GM19468 (cell line): ENCODE data around the gene ARHGAP20.

Experiments used
- ATAC-seq: cut with Tn5 transposase; IDR thresholded peaks from one replicate; pipeline ENCODE4 v1.9.1; 2021; ENCODE audit warnings: mild to moderate bottlenecking, moderate library complexity, moderate number of reproducible peaks; ENCODE audit not compliant: unreplicated experiment; ENCODE audit errors: extremely low read depth

ARHGAP20 gene, protein sequence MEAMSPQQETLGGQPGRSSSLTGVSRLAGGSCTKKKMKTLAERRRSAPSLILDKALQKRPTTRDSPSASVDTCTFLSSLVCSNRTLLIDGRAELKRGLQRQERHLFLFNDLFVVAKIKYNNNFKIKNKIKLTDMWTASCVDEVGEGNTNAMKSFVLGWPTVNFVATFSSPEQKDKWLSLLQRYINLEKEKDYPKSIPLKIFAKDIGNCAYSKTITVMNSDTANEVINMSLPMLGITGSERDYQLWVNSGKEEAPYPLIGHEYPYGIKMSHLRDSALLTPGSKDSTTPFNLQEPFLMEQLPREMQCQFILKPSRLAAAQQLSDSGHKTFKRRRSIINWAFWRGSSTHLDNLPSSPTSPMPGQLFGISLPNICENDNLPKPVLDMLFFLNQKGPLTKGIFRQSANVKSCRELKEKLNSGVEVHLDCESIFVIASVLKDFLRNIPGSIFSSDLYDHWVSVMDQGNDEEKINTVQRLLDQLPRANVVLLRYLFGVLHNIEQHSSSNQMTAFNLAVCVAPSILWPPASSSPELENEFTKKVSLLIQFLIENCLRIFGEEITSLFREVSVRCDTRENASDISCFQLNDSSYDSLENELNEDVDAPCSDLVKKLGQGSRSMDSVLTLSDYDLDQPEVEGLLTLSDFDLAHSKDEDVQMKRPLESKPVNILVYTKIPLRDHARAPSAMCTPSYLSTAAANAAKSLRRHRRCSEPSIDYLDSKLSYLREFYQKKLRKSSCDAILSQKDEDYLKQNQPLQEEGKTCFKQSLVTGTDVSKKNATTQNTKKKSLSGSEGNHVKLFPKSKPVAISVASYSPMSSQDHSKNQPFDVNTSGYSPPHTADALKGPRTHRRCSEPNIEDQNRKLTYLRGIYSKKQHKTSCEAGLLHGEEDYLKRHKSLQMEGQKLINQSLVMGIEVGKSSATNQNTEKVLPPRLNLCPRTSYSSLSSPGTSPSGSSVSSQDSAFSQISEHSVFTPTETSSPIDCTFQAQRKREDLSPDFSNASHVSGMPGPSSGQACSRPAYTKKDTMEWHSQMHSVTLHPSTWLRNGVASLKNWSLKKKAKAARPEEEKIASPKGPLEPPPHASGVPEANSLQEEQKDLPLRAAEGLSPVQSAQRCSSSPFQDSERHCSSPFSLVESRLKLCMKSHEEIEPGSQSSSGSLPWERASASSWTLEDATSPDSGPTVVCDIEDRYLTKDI

DNA sequence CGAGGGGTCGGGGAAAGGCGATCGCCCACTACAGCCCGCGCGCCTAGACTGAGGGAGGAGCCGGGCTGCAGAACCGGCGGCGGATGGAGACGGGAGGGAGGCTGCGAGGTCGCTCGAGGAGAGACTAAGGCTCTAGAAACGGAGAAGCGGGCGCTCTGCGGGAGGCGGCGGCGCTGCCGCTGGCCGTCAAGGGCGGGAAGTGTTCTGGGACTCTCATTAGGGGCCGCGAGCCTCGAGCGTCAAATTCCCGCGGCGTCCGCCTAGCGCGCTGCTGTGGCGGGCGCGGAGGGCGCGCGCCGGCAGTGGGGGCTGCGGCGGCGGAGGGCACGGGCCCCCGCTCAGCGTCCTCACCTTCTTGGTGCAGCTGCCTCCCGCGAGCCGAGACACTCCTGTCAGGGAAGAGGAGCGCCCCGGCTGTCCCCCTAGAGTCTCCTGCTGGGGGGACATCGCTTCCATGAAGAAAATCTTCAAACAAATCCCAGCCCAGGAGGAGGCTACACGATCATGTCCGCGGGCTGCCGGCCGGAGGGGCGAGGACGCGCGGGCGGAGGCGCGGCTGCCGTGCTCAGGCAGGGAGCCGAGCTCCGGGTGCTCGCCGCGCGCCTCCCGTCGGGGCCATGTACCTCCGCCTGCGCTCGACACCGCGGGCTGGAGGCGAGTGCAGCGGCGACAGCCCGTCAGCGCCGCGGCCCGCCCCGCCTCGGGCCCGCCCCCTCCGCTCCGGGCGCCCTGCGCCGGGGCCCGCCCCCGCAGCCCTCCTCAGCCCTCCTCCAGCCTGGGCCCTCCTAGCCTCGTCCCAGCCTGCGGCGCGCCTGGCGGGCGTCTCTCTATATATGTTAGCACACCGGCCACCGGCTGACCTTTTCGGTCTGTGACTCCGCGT is at the start of gene ARHGAP20:
TSS of gene ARHGAP20 (minus strand) at position 662 of the 883 bp plus-strand sequence. CDS start at position 456, 206 bp downstream.
- peak; percentile 66 for ATAC-seq

DNA sequence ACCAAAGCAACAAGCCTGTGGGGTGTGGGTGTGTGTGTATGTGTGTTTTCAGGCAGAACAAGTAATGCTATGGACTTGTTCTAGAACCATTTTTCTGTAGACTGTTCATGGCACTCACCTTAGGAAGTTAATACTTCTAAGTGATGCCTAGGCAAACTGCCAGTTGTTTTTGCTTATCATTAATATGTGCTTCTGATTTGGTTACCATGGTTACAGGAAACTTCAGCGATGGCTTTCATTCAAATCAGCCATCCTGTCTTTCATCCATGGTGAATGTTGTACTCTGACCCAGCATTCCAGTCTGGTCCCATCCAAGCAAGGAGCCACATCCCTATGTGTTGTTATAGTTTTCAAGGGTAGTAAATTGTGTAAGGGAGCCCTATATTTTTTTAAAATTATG is 49.8 kb upstream of the ARHGAP20 start:
- ATAC-seq: no peak

DNA sequence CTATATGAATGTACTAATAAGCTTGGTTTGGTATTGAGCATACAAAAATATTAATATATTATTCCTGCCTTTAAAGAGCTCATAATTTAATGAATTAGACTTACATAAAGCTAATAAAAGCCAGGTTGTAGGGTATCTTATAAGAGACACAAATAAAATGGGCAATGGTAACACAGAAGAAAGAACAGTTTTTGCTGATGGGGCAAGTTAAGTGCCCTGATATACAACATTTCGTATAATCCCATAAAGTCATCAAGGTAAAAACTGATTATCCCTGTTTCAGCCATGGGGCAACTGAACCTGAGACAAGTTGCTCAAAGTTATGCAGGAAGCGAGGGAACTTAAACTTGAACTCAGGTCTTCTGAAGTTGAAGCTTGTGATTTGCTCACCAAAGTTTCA is 48.9 kb upstream of the ARHGAP20 start:
- no peak for ATAC-seq

DNA sequence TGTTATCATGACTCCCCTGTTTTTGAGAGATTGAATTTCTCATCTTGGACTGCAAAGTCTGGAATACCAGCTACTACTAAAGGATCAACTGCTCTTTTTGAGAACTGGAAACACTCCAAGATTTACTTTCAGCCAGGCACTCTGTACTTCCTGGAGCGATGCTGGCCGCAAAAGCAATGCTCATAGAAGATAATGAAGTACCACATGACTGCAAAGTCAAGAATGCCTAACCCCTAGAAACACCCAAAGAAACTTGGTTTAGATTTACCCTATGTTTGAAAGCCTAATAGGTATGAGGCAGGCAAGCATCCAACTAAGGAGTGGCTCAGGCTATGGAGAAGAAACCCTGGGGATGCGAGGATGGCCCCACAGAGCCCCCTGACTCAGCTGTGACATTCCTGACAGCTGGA is 47.7 kb upstream of the ARHGAP20 start:
- no peak for ATAC-seq

DNA sequence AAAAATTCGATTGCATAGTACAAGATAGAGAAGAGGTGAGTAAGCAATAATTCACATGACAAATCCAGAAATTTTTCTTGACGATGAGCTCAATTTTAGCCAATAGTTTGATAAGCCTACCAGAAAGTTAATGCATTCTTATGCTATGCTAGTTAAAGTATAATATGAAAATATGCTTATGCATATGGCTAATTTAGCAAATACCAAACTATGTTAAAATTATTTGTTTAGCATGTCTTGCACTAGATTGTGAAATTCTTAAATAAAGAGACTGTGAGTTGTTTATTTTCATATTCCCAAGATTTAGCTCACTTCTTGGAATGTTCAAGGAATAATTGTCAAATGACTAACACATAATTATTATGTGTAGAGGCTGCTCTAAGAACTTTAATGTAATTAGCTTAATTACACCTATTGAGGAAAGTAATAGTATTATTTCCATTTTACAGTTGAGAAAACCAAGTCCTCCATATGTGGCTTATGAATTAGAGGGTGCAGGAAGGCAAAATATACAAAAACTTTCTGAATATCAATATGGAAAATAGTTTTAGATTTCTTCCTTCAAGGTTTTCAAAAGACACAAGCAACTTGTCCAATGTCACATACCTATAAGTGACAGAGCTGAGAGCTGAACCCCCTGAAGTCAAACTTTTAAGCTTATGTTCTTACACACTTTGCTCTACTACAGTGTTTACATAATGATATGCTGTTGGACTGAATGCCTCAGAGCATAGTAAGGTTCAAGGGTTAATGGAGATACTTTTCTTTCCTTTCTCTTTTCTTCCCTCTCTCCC is 45.9 kb upstream of the ARHGAP20 start:
- no peak for ATAC-seq

DNA sequence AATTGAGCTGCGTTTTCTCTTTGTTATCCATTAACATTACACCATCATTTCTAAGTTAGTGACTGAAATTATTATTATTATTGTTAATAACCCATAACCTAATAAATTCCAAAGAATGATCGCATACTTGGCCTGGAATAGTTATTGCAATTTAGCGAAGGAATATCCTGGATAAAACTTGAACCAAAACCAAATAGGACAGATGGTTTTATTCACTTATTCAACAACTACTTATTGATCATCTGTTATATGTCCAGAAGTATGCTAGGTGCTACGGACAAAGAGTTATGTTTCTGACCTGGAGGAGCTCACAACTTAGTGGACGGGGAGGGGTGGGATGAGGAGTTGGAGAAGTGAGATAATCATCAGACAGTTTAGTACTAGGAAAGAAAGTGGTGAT is 44.8 kb upstream of the ARHGAP20 start:
- no peak for ATAC-seq

DNA sequence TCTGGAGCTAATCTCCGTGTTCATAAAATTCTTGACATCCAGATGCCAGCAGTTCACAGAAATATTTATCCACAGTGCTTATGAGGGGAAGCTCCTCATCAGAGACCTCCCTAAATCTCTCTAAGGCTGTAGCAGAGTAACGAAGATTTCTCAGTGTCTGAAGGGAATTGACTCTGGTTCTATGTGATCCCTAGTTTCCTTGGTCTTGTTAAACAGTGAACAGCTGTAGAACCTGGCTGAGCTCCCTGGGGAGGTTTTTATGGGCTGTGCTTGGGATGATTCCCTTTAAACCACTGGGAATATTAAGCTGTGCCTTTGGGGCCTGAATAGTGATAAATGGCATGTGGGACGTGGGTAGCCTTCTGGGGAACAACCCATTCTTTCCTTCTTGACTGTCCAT is 43.7 kb upstream of the ARHGAP20 start:
- no peak for ATAC-seq

DNA sequence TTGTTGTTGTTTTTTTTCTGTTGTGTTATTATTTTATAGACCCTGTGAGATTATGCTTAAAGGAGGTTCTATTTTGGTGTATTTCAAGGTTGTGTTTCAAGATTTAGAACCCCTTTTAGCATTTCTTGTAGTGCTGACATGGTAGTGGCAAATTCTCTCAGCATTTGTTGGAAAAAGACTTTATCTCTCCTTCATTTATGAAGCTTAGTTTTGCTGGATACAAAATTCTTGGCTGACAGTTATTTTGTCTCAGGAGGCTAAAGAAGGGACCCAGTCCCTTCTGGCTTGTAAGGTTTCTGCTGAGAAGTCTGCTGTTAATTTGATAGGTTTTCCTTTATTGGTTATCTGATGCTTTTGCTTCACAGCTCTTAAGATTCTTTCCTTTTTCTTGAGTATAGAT is 40.7 kb upstream of the ARHGAP20 start:
- no peak for ATAC-seq

DNA sequence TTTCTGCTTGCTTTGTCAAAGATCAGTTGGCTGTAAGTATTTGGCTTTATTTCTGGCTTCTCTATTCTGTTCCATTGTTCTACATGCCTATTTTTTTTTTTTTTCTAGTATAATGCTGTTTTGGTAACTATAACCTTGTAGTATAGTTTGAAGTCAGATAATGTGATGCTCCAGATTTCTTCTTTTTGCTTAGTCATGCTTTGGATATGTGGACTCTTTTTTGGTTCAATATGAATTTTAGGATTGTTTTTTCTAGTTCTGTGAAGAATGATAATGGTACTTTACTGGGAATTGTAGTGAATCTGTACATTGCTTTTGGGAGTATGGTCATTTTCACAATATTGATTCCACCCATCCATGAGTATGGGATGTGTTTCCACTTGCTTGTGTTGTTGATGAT is 37.9 kb upstream of the ARHGAP20 start:
- no peak for ATAC-seq

DNA sequence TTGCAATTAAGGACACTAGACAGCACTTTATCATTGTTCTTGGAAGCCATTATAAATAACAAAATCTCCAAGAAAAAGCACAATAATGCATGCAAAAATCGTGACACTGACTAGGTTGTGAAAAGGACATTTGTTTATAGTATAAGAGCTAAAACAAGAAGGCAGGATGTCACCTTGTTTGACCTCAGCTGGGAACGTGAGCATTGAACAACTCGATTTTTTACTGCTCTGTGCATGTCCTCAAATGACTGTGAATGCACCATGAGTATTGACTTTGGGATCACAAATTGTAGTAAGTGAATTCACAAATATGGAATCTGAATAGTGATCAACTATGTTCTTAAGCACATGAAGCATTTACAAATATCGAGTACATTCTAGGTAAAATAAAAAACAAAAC is 35.3 kb upstream of the ARHGAP20 start:
- no peak for ATAC-seq

DNA sequence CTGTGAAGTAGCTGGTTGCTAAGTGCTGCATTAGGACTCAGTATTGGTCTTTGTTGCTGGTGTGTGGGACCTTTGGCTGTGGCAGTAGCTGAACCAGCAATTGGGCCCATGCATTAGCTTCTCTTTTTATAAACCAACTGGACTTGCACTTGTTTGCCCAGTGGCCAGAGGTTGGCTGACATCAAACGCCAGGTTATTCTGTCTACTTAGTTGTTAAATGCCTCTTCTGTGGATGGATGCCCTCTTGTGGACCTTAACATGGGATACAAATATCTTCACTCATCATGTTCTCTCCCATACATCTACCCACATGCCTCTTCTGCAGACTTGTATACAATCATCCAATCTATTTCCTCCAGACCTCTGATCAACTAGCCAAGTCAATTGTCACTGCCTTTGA is 26.4 kb upstream of the ARHGAP20 start:
- no peak for ATAC-seq

DNA sequence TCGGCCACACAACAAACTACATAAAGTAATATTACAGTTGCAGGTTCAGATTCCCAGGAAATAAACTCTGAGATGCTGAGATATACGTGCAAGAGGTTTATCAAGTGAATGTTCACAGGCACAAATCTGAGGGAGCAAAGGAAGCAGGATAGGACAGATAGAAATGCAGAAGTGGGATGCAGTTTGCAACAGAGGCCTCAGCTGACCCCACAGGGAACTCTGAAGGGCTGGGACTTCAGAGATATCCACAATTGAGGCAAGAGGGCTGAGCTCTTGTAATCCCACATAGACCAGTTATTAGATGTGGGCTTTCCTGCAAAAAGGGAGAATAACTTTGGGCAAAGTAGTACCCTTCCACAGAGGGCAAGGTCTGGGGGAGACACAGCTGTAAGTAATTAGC is 25.4 kb upstream of the ARHGAP20 start:
- no peak for ATAC-seq

DNA sequence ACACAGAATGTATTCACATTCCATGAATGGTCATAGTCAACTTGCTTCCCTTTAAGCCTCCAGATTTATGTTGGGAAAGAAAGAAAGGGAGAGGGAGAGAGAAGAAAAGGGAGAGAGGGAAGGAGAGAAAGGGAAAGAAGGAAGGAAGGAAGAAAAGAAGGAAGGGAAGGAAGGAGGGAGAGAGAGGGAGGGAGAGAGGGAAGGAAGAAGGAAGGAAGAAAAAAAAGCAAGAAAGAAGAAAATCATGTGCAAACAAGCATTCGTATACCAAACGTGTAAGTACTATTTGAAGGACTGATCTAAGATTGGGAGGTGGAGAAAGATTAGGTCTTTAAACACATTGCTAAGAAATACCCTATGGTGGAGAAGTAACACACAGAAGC is 23.9 kb upstream of the ARHGAP20 start:
- ATAC-seq: no peak

DNA sequence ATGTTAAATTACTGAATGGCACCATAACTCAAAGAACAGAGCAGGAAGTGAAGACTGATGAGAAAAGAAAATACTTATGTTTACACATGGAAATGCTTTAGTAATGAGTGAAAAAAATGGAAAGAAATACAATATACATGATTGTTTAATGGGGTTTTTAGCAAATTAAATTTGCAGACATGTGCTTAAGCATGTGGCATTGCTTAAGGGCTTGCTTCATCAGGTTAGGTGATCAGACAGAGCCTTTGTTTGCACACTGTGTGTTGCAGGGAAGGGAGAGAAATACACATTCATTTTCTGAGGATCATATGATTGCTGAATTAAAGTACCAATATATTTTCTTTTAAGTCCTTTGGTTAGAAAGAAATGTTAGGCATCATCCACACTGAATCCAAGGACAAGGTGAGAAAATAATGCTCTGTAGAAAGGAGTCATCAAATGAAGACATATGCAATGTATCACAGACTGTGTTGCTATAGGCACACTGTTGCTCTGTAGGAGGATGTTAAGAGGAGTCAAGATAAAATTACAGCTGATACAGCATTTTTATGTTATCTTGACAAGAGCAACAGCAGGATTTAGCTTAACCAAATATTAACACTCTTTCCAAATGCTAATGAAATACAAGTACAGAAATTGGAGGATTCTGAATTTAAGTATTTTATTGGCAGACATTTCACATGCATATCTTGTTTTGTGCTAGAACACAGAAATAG is 23.4 kb upstream of the ARHGAP20 start:
- no peak for ATAC-seq

DNA sequence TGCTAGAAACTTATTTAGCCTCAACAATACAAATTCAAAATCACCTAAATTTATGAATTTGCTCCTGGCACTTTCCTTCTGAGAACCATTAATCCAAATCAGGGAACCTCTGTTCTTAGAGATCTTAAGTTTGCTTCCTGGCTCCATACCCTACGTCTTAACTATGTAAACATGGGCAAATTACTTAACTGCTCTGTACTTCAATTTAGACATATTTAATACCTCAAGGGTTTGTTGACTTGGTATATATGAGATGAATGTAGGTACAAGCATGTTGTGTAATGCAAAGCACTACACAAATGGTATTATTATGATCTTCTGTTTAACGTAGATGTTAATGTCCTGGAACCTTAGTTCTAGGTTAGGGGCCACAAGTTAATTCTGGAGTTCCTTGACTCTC is 22.6 kb upstream of the ARHGAP20 start:
- no peak for ATAC-seq

DNA sequence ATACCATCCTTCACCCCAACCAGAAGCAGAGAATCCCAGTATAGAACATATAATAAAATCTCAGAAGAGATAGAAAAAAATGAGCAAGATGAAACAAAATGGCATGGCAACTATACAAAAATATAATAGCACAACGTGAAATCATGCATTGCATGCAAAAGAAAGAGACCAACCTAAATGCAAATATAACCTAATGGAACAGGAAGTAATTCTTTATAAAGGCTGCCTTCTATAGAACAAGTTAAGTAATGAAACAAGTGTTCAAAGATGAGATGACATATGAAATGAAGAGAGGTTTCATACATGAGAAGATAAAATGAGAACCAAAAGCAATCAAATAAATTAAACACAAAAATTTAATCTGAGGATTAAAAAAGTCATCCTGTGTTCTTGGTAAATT is 18.5 kb upstream of the ARHGAP20 start:
- ATAC-seq: no peak

DNA sequence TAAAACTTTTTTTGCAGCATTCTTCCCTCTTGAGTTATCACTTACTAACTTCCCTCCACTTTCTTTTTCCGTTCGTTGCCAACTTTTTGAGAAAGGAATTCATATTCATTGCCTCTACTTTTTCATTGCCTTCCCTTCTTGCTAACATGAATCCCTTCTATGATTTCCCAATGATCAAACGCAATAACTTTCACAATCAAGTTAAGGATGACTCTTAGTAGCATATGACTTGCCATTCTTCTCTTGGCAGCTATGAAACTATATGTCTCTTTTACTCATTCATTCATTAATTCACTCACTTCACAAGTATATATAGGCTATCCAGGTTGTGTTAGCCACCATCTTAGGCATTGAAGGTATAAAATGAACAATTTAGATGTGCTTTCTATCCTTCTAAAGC is 16.6 kb upstream of the ARHGAP20 start:
- ATAC-seq: no peak

DNA sequence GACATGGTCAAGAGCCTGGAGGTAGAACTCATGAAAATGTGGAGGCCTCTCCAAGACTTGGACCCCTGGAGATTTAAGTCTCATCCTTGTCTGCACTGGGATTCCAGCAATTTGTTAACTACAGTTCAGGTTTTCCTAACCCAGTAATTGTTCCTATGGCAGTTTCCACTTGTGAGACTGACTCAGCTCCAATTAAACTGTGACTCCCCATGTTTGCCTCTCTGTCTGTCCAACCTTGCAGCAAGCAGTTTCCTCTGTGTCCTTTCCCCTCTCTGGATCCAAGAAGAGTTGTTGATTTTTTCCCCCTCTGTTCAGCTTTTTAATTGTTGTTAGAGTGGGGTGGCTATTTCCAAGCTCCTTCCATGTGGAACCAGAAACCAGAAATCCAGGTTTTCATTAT is 16.2 kb upstream of the ARHGAP20 start:
- ATAC-seq: no peak
